ENCODE measurements around the gene OR2AG1.
A peak's percentile ranks its signal among the peaks of the same experiment; 100 is the strongest.
"Not testable (repeated sequence)": the region's sequence is repeated elsewhere in the genome, so short reads cannot be mapped to it uniquely, and the experiment has no call there.

The OR2AG1 gene

DNA sequence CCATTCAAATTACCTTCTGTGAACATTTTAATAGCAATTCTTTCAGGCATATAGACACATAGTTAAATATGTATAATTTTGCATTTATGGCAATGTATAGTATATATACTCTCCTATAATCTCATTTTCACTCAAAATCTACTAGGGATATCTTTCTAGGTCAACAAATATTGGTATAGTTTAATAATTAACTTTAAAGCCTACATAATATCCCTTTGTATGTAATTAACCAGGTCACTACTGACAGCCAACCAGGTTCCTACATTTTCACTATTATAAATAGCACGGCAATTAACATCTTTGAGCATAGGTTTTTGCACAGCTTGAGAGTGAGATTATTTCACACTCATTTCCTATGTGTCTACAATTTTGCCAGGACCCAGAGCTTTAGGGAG lies 26.9 kb upstream of the OR2AG1 start:
- H3K4me3 Mint-ChIP-seq = no peak overlapping the region
- DNase-seq = no peak
- no peaks in the 10 kb centered on the region for H3K27me3 Mint-ChIP-seq
- peaks cover 3% of the 10 kb centered on the region for H3K4me1 Mint-ChIP-seq
- H3K36me3 Mint-ChIP-seq (ENCODE audit: low read depth) = no peaks in the 10 kb centered on the region
- H3K9me3 Mint-ChIP-seq = no peaks in the 10 kb centered on the region
- ATAC-seq = no peak
- H3K27ac Mint-ChIP-seq = no peak overlapping the region

DNA sequence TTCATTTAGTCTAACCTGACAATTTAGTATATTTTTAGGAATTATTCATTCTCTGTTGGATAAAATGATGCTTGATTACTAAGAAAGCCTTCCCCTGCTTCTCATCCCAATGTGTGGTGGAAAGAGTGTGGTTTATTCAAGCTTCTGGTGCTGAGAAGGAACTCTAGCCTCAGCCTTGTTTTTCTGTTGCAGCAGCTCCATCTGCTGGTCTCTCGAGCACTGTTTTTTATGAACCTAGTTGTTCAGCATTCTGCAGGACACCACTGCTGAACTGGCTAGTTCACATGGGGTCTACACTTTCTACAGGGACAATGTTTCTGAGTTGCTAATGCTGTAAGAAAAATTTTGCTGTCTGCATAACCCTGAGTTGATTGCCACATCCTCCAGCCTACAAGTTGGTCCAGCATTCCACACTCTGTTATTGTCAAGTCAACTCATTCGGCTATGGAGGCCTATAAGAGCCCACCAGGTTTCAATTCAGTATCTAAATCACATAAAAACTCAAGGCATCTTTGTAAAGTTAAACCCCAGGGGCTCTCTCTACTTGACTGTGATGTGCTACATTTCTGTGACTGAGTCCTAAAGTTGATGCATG lies 25.4 kb upstream of the OR2AG1 start:
- Mint-ChIP-seq H3K36me3 (ENCODE audit: low read depth) (no peaks in the 10 kb centered on the region), H3K9me3 (no peaks in the 10 kb centered on the region), H3K4me3 (no peak overlapping the region), H3K4me1 (peaks cover 3% of the 10 kb centered on the region), H3K27ac (no peak overlapping the region), H3K27me3 (peaks cover 2% of the 10 kb centered on the region)
- DNase-seq = peak; percentile 49
- ATAC-seq = peak; percentile 80

DNA sequence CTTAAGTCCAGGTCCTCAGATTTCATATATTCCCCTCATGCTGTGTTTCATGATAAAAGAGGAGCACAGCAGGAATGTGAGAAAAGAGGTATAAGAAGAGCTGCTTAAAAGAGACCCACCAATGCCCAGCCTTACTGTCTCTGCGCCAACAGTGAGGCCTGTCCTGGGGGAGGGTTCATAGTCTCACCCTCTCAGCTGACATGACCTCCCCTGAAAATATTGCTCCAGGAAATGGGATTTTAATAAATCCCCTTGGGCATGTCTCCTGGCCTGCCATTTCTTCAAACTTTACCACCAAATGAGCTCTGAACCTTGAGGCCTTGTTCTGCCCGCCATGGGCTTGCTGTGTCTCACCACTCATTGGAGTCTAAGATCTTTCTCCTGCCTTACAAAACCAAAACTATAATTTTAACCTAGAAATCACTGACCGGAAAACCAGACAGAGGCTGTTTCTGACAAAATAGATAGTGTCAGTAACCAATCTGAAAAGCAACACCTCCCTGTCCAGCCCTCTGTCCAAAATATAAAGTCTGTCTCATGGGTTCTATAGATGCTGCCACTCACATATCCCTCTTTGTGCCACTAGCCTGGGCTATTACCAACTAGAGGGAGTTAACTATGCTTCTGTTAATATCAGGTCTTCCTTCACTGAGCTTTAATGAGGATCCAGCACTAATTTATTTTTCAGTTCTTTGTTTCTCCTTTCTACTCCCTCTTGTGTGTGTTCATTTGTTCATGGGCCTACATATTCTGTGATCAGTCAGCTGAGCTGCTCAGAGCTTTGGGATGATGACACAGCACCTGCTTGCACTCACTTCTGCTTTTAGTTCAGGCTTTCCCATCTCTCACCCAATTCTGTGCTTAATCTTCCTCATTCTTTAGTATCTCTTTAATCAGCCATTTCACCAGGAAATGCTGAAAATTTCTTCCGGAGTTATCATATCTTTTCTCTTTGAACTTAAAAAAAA lies 10.6 kb upstream of the OR2AG1 start, which contains the start of gene OR2AG2:
OR2AG2 (minus strand) TSS at position 51 of the 968 bp plus-strand sequence. CDS start 3,019 bp downstream, outside the sequence.
- ATAC-seq (no peak), DNase-seq (no peak)
- Mint-ChIP-seq H3K4me3 (no peak within 1 kb of the TSS), H3K27ac (peak within 1 kb of the TSS; percentile 3), H3K36me3 (ENCODE audit: low read depth) (no peaks in the 10 kb centered on the region), H3K27me3 (no peaks in the 10 kb centered on the region), H3K4me1 (peaks cover 3% of the 10 kb centered on the region), H3K9me3 (no peaks in the 10 kb centered on the region)

DNA sequence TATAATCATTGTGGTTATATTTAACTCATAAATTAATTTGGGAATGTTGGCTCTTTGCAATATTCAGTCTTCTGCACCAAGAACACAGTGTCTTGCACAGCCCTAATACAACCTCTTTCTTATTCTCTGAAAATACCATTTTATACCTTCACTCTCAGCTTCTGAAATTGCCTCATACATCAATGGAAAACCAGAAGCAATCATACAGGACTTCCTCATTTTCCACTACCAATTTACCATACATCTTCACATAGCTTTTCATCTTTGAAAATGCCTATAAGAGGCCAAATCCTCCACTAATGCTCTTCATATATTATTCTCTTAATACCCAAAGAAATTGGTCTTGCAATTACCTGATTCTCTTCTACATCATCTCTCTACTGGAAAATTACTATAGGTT lies 4.3 kb upstream of the OR2AG1 start:
- H3K27ac Mint-ChIP-seq = no peak overlapping the region
- no peaks in the 10 kb centered on the region for H3K4me1 Mint-ChIP-seq

DNA sequence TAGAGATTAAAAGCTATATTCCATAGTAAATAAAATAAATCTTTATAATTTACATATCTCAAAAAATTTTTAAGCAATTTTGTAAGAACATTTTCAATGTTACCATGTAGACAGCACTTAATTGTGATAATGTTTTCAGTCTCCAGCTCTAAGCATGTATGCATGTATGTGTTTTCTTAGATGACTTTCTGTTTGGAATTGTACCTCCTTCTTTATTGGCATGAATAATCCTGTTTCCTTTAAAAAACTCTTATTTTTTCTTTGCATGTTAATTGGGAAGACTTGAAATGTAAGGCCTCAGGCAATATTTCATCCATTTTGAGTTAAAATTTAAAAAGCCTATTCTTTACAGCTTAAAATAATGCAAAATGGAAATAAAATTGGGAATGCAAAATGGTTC lies 2.0 kb upstream of the OR2AG1 start:
- H3K4me3 Mint-ChIP-seq = no peak overlapping the region
- H3K4me1 Mint-ChIP-seq = no peaks in the 10 kb centered on the region
- no peaks in the 10 kb centered on the region for H3K9me3 Mint-ChIP-seq
- H3K27ac Mint-ChIP-seq = no peak overlapping the region
- DNase-seq = no peak
- peaks cover 9% of the 10 kb centered on the region for H3K27me3 Mint-ChIP-seq
- ATAC-seq = no peak
- H3K36me3 Mint-ChIP-seq (ENCODE audit: low read depth) = no peaks in the 10 kb centered on the region

More for the DNA sequence above, 4.3 kb upstream of the OR2AG1 start:
- no peak overlapping the region for H3K4me3 Mint-ChIP-seq
- peaks cover 6% of the 10 kb centered on the region for H3K27me3 Mint-ChIP-seq
- no peak for DNase-seq
- no peaks in the 10 kb centered on the region for H3K36me3 Mint-ChIP-seq (ENCODE audit: low read depth)
- no peaks in the 10 kb centered on the region for H3K9me3 Mint-ChIP-seq
- ATAC-seq = no peak

DNA sequence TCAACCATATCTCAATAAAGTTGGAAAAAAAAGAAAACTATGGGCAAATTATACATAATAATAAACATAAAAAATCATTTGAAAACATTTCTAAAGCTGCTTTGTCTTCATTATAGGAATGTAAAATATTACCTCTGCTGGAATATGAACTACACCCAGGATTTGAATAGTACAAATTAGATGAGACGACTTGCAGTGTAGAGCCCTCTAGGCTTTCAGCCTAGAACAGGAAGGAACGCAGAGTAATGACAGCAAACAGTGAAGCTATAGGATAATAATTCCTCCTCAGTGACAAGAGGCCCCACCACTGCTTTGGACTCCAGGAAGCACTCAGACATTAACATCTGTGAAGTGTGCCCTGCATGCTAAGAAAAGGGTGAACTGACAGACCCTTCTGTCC lies 7.7 kb downstream of the OR2AG1 start:
- H3K9me3 Mint-ChIP-seq = no peaks in the 10 kb centered on the region
- peaks cover 9% of the 10 kb centered on the region for H3K27me3 Mint-ChIP-seq
- no peak overlapping the region for H3K27ac Mint-ChIP-seq
- no peak overlapping the region for H3K4me3 Mint-ChIP-seq
- H3K4me1 Mint-ChIP-seq = no peaks in the 10 kb centered on the region
- no peak for DNase-seq
- no peaks in the 10 kb centered on the region for H3K36me3 Mint-ChIP-seq (ENCODE audit: low read depth)
- no peak for ATAC-seq

- no peaks in the 10 kb centered on the region for H3K9me3 Mint-ChIP-seq
- ATAC-seq (no peak), DNase-seq (no peak)
- H3K4me3 Mint-ChIP-seq = no peak overlapping the region
- H3K4me1 Mint-ChIP-seq = peaks cover 3% of the 10 kb centered on the region
- H3K27ac Mint-ChIP-seq = no peak overlapping the region
- H3K27me3 Mint-ChIP-seq = no peaks in the 10 kb centered on the region
- no peaks in the 10 kb centered on the region for H3K36me3 Mint-ChIP-seq (ENCODE audit: low read depth)
Observed at GRCh38 chr11:6794639-6795038, 11.8 kb downstream of the OR2AG1 start.

DNA sequence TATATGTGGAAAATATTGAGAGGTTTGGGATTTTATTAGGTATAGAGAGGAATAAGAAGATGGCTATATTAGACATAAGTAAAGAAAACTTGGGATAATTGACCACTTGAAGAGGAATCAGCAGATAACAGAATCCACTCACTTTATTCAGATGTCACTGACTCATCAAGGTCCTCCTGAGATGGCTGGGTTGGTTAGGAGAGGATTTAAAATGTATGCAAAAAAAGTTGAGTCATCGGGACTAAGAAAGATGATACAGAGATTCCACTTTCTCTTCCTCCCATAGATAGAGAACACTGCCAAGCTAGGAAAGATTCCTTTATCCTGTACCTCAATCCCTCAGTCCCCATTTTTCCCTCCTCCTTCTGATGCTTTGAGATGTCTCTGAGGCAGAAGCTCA lies 16.6 kb downstream of the OR2AG1 start, which contains the start of gene OR6A2:
OR6A2 (minus strand) TSS at position 288 of the 400 bp plus-strand sequence. CDS start 3,981 bp downstream, outside the sequence.
- Mint-ChIP-seq H3K9me3 (peaks cover 10% of the 10 kb centered on the region), H3K4me1 (peaks cover 4% of the 10 kb centered on the region), H3K4me3 (no peak within 1 kb of the TSS), H3K27me3 (peaks cover 2% of the 10 kb centered on the region), H3K27ac (no peak within 1 kb of the TSS), H3K36me3 (ENCODE audit: low read depth) (no peaks in the 10 kb centered on the region)
- ATAC-seq (no peak), DNase-seq (no peak)

DNA sequence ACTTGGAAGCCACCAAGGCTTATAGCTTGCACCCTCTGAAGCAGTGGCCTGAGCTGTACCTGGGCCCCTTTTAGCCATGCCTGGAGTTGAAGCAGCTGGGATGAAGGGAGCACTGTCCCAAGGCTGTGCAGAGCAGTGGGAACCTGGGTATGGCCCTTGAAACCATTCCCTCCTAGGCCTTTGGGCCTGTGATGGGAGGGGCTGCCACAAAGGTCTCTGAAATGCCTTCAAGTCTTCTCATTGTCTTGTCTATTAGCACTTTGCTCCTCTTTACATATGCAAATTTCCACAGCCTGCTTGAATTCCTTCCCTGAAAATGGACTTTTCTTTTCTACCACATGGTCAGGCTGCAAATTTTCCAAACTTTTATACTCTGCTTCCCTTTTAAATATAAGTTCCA lies 18.3 kb downstream of the OR2AG1 start:
- not testable (repeated sequence) for H3K27ac Mint-ChIP-seq; DNase-seq; H3K4me1 Mint-ChIP-seq; ATAC-seq; H3K4me3 Mint-ChIP-seq; H3K27me3 Mint-ChIP-seq; H3K36me3 Mint-ChIP-seq (ENCODE audit: low read depth)
- peaks cover 10% of the 10 kb centered on the region for H3K9me3 Mint-ChIP-seq

- ATAC-seq (peak; percentile 84), DNase-seq (peak; percentile 18)
- no peaks in the 10 kb centered on the region for H3K36me3 Mint-ChIP-seq (ENCODE audit: low read depth)
- H3K4me1 Mint-ChIP-seq = no peaks in the 10 kb centered on the region
- H3K27me3 Mint-ChIP-seq = peaks cover 40% of the 10 kb centered on the region
- no peak overlapping the region for H3K27ac Mint-ChIP-seq
- no peaks in the 10 kb centered on the region for H3K9me3 Mint-ChIP-seq
- H3K4me3 Mint-ChIP-seq = no peak overlapping the region
Observed at GRCh38 chr11:6812390-6813005, 29.7 kb downstream of the OR2AG1 start.

GRCh38 chr11:6813656-6814055 lies 30.8 kb downstream of the OR2AG1 start:
- H3K27ac Mint-ChIP-seq = no peak overlapping the region
- H3K4me3 Mint-ChIP-seq = no peak overlapping the region
- H3K4me1 Mint-ChIP-seq = no peaks in the 10 kb centered on the region
- no peaks in the 10 kb centered on the region for H3K36me3 Mint-ChIP-seq (ENCODE audit: low read depth)
- no peak for ATAC-seq
- H3K27me3 Mint-ChIP-seq = peaks cover 33% of the 10 kb centered on the region
- no peaks in the 10 kb centered on the region for H3K9me3 Mint-ChIP-seq
- no peak for DNase-seq

DNA sequence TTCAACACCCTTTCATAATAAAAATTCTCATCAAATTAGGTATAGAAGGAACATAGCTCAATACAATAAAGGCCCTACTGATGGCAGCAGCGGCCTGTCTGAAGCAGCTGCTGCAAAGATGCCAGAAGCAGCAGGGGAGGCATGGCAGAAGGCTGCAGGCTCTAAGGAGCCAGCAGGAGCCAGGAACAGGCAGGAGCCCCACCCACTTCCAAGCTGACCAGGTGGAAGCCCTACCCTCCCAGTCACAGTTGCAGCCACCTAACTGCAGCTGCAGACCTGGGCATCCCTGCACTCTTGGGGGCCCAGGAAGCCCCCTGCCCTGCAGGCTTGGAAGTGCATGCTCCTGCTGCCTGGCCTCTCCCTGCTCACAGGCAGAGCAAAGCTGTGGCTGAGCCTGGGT lies 34.9 kb downstream of the OR2AG1 start:
- no peak for ATAC-seq
- H3K4me3 Mint-ChIP-seq = no peak overlapping the region
- H3K27me3 Mint-ChIP-seq = peaks cover 17% of the 10 kb centered on the region
- H3K4me1 Mint-ChIP-seq = no peaks in the 10 kb centered on the region
- no peaks in the 10 kb centered on the region for H3K36me3 Mint-ChIP-seq (ENCODE audit: low read depth)
- H3K27ac Mint-ChIP-seq = no peak overlapping the region
- no peak for DNase-seq
- H3K9me3 Mint-ChIP-seq = peaks cover 5% of the 10 kb centered on the region

GRCh38 chr11:6818967-6819366 lies 36.1 kb downstream of the OR2AG1 start:
- Mint-ChIP-seq H3K4me1 (no peaks in the 10 kb centered on the region), H3K36me3 (ENCODE audit: low read depth) (no peaks in the 10 kb centered on the region), H3K9me3 (peaks cover 5% of the 10 kb centered on the region), H3K27me3 (peaks cover 14% of the 10 kb centered on the region), H3K27ac (no peak overlapping the region), H3K4me3 (no peak overlapping the region)
- ATAC-seq (no peak), DNase-seq (no peak)

DNA sequence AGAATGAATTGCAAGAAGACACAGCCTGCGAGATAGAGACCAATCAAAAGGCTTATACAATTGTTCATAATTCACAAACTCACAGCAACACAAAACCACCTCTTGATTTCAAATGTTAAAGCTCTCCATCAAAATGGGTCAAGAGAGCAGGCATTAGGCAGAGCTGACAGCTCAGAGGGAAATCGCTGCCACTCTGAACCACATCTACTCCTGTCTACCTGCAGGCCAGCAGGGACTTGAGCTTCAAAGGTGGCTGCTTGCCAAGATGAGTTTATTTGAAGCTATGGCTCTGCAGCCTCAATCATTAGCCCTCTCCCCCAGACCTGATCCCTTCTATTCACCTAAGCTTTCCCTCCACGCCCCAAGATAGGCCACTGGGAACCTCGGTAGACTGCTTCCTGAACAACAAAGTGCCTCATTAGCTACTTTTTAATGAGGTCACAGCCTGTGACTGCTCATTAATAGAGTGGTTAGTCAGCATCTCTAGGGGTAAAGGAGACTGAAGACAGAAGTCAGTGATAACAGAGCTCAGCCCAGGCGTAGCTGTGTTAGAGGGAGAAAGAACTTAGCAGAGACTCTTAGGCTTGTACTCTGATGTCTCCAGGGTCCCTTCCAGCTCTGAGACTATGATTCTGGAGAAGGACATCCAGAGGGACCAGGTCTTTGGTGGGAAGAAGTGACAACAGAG lies 41.5 kb downstream of the OR2AG1 start:
- no peaks in the 10 kb centered on the region for H3K36me3 Mint-ChIP-seq (ENCODE audit: low read depth)
- H3K27me3 Mint-ChIP-seq = peaks cover 13% of the 10 kb centered on the region
- H3K9me3 Mint-ChIP-seq = peaks cover 5% of the 10 kb centered on the region
- ATAC-seq (no peak), DNase-seq (no peak)
- H3K27ac Mint-ChIP-seq = no peak overlapping the region
- no peak overlapping the region for H3K4me3 Mint-ChIP-seq
- no peaks in the 10 kb centered on the region for H3K4me1 Mint-ChIP-seq

Data from activated naive CD8-positive, alpha-beta T cell treated with anti-CD3 and anti-CD28 coated beads, Interleukin-2, amount 50 U/mL, for 24 hours (primary cell).